Inferior parietal cortex (tissue), 1 donor: ENCODE data around the gene BMP7.

Experiments
- DNase-seq: peaks from one replicate; pipeline ENCODE4 v3.0.0-alpha.2; 2016; ENCODE audit errors: extremely low spot score

BMP7 gene

DNA sequence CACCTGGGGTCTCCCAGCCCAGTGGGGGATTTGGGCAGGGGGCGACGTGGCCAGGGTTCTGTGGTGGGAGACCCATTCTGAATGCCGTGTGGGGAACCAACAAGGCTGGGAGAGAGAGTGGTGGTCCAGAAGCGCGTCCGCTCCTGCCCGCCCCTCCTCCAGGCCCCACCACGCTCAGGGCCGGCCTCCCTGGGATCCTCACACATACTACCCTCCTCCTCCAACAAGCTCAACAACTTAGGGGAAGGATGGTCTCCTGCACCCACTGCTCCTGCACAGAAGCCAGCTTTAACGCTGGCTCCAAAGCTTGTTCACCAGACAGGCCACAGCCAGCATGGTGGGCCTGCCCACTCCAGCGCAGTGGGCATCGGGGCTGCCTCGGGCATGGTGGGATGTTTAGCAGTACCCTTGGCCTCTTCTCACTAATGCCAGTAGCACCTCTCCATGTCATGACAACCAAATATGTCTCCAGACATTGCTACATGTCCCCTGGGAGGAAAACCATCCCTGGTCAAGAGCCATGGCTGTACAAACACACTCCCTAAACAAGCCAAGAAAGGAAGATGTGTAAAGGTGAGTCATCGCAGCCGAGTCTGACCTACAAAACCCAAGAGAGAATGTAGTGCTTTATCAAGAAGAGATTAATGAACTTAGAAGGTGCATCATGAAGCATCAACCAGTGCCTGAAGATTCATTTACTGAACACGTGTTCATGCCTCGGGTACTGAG, 75.7 kb downstream of the BMP7 start:
- no peak for DNase-seq

DNA sequence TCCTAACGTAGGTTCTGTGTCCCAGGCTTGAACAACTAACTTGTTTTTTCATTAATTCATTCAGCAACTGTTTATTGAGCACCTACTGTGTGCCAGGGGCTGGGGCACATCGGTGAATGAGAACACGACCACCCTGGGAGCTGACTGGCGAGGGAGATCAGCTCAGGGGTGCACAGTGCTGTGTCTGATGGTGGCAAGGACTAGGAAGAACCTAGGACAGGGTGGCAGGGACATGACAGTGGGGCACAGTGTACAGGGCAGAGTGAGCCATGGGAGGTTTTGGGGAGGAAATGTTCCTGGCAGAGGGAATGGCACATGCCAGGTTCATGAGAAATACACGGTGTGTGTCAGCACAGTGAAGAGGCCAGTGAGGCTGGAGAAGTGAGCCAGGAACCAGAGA, 76.7 kb downstream of the BMP7 start:
- no peak for DNase-seq

DNA sequence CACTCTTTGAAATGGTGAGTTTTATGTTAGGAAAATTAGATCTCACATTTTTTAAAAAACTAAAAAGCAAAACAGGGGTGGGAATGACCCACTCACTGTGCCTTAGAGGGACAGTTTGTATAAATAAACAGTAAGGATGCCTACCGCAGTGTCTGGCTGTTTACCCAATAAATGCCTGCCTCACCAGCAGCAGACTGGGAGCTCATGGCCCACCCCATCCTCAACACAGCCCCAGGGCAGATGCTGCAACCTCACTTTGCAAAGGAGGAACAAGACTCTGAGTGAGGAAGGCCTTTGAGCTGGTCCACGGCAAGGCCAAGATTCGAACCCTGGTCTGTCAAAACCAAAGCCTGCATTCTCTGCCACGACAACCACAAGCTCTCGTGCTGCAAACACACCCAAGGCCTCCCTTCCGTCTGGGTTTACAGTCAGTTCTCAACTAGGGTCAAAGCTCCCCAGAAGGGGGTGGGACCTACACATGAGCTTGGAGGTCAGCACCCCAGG, 77.8 kb downstream of the BMP7 start:
- no peak for DNase-seq

DNA sequence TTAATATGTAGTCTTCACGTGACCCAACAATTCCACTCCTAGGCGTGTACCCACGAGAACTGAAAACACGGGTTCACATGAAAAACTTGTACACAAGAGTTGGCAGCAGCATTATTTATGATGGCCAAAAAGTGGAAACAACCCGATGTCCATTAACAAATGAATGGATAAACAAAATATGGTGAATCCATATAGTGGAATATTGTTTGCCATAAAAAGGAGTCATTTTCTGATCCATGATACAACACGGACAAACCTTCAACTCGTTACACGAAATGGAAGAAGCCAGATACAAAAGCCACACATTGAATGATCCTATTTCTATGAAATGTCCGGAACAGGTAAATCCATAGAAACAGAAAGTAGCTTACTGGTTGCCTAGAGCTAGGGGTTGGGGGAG, 78.4 kb downstream of the BMP7 start:
- no peak for DNase-seq

DNA sequence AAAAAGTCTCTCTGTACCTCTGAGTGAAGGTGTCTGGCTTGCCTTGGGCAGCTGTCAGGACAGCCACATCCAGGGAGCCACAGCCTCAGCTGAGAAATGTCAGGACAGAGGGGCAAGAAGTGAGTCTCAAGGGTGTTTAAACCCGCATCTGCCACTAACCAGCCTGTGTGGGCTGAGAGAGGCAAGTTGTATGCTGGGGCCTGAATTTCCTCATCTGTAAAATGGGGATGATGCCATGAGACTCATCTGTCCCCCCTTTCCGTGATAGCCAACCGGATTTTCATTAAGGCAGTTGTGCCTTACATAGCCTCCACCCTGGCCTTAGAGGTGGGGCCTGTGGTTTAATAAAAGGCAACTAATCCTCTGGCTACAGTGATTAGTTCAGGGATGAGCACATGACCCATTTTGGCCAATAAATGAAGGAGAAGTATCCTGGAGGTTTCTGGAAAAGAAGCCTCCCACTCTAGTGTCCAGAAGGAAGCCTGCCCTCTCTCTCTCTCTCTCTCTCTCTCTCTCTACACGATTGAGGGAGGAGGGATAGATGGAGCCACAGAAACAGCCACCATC, 79.3 kb downstream of the BMP7 start:
- no peak for DNase-seq

DNA sequence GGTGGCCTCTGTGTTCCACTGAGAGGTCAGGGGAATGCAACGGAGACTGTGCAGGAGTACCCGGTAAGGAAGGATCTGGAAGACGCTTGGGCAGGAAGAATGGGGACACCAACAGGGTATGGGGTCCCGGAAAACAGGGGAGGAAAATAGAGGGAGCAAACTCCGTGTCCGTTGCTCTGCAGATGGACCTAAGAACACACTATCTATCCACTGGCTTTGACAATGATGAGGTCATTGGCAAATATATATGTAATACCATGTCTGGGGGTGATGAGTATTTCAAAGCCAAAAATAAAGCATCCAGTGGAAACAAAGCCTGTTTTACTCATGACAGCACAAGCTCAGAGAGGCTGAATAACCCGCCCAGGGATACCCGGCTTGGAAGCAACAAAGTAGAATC, 80.2 kb downstream of the BMP7 start:
- no peak for DNase-seq

DNA sequence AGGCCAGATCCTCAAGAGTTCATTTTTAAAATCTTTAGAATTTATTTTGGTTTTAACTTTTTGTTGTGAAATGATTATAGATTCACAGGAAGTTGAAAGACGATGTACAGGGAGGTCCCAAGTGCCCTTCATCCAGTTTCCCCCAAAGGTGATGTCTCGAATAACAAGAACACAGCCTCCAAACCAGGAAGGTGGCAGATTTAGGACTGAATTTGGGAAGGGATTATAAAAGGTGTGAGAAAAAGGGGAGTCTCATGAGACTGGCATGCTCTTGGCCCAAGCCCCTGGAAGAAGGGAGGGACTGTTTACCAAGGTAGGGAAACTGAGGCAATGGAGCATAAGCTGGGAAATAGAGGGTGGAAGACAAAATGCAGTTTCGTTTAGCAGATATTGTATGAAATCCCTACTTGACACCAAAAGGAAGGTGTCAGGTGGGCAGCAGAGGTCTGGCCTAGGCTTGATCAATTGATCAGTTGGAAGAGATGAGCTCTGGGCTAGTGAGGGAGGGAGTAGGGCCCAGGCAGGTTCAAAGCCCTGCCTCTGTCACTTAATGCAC, 81.2 kb downstream of the BMP7 start:
- DNase-seq: no peak

DNA sequence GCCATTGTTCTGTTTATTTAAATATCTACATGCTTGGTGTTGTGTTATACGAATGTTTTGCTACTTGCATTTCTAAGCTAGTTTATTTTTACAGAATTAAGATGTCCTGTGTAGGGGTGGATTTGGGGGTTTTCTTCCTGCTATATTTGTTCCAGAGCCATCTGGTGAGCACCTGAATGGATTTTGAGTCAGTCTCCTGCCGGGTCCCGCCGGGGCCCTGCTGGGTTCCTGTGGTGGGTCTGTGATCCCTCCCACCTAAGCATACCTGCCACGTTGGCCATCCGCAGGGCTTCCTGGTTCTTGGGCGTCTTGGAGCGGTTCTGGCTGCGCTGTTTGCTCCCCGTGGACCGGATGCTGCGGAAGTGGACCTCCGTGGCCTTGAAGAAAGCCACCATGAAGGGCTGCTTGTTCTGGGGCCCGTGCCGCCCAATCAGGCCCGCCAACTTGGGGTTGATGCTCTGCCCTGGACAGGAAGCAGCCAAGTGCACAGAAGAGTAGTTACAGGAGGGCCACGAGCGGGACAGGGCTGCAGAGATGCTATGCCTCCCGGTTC, 82.9 kb downstream of the BMP7 start:
- DNase-seq: no peak

DNA sequence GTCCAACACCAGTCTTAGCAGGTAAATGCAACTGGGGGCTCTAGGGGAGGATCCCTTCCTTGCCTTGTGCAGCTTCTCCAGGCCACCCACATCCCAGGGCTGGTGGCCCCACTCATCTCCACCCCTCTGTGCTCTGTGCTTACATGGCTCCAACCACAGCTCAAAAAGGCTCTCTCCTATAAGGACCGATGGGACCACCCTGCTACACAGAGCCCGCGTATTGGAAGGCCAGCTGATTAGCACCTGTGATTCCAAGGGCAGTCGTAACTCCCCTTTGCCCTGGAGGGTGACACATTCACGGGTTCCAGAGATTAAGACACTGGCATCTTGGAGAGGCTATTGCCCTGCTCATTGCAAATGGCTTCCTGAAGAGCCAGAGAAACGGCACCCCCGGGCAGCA, 84.8 kb downstream of the BMP7 start:
- DNase-seq: no peak

DNA sequence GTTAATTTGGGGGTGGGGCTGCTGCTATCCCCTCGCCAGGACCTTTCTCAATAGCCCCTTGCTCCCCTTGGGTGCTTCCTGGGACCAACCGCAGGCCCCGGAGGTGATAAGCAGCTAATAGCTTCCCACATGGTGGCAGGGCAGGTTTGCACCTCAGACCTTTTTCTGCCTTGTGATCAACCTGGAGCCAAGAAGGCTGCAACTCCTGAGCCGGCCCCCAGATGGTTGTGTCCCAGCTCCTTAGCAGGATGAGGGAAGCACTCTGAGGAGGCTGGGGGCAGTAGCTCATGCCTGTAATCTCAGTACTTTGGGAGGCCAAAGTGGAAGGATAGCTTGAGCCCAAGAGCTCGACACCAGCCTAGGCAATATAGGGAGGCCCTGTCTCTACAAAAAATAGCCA, 85.5 kb downstream of the BMP7 start:
- no peak for DNase-seq

DNA sequence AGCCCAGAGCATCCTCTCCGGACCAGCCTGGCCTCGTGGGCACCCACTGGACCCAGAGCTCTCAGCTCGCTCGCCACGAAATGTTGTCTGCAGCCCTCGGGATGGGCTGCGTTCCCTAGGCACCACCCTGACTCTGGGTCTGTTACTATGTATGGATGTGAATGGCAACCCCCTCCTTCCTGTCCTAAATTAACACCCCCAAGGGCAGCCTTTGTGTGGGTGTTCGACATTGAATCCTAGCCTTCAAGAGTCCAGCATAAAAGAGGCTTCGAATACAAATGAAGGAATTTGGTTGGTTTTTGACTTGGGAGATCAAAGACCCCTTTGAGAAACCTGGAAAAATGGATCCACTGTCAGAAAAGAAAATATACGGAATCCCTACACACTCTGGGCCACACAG, 86.1 kb downstream of the BMP7 start:
- no peak for DNase-seq

DNA sequence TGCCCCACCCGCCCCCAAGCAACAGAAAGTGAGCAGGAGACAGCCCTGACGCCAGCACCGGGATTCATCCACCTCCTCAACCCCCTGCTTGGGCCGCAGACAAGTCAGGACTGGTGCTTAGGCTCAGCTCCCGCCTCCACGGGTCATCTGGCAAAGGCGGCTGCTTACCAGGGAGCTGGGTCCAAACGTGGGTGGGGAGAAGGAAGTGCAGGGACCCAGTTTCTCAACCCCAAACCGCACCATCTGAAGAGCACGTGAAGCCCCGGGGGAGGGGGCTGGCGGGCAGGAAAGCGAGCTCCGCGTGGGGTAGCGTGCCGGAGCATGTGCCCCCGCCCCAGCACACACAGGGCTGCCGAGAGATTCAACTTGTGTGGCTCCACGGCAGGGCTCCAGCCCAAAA, 87.2 kb downstream of the BMP7 start:
- DNase-seq: no peak

DNA sequence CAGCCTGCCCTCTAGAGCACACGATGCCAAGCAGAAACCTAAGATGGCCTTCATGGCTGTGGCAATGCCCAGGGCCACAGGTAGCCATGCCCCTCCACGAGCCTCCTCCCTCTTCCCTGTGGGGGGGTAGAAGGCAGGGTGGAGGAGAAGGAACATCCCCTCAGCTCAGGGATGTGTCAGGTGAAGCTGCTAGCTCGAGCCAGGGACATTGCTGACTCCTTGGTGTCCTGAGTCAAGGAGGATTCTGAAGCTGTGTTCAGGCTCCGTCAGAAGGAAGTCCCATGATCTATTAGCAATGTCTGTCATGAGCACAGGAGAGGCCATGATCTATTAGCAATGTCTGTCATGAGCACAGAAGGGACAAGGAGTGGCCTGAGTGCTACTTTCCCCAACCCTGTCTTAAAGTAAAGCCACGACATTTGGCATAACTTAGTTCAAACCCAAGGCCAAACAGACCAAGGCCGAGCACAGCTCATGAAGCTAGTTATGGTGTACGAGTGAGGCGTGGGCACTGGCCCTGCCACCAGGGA, 87.8 kb downstream of the BMP7 start:
- no peak for DNase-seq

DNA sequence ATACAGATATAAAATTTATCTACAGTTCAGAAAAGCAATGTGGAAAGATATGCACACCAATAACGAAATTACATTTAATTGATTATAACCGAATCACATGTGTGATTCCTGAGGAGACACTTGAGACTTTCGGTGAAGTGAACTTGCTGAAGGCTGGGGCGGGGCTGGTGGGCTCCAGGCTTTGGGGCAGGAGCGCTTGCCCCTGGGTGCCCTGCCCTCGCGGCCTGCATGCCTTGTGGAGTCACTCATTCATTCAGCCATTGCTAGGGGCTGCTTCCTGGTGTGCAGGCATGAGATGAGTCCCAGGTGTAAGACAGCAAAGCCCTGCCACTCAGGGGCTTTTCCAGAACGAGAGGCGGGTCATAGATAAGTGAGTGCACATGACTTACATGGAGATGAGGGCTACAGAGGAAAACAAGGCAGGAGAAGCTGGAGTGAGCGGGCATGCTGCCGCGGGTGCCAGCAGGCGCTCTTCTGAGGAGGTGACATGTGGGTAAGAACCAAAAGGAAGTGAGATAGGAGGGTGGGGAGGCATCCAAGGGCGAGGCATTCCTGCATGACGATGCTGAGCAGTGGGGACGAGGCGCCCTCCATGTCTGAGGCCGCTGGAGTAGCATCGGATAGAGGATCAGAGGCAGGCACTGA, 88.7 kb downstream of the BMP7 start:
- DNase-seq: no peak

DNA sequence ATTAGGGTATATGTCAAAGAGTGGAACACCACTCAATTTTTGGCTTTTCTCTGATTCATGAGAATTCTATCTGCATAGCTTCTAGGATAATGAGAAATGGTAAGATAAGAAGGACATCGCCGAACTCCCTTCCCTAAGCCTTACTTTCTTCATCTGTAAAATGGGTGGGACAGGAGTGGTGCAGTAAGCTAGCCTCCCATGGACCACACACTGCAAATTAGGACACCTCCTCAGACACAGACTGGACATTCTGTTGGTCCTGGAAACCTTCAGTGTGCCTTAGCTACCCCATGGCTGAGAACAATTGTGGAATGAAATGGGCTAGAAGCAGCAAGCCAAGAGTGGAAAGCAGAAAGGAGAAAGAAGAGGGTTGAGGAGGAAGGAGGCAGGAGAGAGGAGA, 89.6 kb downstream of the BMP7 start:
- no peak for DNase-seq

DNA sequence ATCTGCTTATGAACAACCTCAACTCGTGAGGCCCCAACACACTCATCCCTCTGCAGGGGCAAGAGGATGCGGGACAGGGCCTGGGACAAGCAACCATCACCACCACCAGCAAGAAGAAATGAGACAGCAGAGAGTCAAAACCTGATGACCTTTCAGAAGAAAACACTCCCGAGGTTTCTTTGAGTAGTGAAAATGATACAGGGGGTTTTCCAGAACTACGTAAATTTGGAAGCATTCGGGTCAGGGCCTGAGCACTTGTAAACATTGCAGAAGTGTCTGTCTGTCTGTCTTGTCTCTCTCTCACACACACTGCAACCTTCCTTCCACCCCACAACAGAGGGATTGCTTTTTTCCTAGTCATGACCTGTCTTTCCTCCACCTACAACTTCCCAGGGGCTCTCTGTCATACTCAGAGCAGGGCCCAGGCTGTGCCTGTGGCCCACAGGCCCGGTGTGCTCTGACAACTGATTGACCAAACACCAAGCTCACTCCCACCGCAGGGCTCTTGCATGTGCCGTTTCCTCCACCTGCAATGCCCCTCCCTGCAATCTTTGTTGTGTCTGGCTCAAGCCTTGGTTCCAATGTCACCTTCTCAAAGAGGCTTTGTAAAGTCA, 90.9 kb downstream of the BMP7 start:
- DNase-seq: no peak

DNA sequence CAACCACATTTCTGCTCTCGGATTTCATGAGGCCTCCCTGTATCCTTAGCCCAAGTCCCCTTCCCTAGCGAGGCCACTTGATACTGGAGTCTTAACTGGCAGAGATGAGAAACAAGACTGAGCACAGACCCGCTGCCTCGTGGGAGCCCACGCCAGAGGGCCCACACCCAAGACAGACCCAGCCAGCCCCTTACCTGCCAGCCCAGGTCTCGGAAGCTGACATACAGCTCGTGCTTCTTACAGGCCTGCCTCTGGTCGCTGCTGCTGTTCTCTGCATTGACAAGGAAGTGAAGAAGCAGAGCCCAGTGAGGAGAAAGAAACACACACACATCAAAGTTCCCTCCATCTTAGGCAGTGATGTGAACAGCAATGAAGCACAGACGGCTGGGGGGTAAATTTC, 91.7 kb downstream of the BMP7 start:
- no peak for DNase-seq

DNA sequence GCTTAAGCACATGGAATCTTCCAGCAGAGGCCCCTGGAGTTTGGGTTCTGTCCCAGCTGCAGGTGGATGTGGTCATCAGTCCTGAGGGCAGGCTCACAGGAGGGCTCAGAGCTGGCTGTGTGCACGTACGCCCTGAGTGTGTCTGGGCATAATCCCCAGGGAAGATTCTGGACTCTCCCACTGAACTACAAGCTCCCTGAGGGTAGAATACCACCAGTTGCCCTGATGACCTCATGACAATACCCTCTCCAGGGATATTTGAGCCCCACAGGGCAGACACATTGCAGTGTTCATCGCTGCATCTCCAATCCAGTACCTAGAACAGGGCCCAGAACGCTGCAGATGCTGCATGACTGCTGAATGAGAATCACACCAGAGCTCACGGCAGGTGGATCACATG, 92.5 kb downstream of the BMP7 start:
- DNase-seq: no peak

DNA sequence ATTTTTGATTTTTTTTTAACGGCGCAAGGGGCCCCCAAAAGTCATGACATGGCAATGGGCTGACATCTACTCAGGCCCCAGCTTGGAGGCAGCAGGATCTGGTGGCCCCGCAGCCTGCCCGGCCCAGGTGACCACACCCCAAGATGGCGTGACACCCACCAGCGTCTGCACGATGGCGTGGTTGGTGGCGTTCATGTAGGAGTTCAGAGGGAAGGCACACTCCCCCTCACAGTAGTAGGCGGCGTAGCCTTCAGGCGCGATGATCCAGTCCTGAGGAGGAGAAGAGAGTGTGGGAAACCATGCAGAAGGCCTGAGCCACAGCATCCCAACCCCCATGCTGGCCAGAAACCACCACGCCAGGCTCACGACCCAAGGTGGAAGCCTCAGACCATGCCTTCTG, 93.4 kb downstream of the BMP7 start:
- no peak for DNase-seq

DNA sequence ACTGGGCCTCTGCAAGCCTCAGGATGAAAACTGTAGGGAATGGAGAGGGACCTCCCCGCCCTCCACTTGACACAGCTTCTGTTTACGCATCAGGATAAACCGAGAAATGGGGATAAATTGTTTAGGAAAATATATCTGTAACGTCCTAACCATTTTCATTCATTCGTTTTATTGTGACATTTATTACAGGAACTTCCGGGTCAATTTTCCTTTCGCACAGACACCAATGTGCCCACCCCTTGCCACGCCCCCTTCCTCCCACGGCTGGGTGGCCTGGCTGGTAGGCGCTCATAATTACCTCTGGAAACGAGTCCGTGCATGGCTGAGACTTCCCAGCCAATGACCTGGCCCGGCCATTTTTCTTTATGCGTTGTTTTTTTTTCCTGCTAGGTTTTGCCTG, 96.1 kb downstream of the BMP7 start:
- no peak for DNase-seq

DNA sequence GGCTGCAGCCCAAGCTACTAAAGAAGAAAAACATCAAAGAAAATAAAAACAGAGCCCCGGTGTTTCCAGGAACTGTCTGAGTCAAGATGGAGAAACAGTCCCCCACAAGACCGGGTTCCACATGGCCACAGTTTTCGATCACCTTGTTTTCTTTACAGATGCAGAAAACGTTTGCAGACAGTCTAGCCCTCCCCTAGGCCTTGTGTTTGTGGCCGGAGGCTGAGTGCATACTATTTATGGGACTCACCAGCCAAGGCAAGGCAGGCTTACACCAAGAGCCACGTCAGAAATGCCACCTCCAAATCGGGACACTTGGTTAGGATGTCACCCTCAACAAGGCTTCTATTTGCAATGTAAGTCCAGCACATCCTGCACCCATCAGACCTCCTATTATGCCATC, 97.3 kb downstream of the BMP7 start:
- no peak for DNase-seq
